H9 (cell line): ENCODE results near the gene CHCHD10. TPM values are rescaled to one million over a fixed set of nuclear protein-coding genes. Genes with fewer than 3 reads are reported as not detected.

Experiments
- DNase-seq: peaks from one replicate; pipeline ENCODE4 v3.0.0-alpha.2; 2017
- H2AFZ ChIP-seq: one replicate; pipeline ENCODE4 v1.6.1; 2013; ENCODE audit warnings: mild to moderate bottlenecking, low read length, control low read depth, moderate library complexity
- H2AK5ac ChIP-seq: 2 replicates; pipeline ENCODE4 v1.6.1; 2013; ENCODE audit warnings: low read length, control low read depth, mixed read lengths; ENCODE audit not compliant: insufficient read length
- H2BK120ac ChIP-seq: one replicate; pipeline ENCODE4 v1.6.1; 2013; ENCODE audit warnings: low read depth, mild to moderate bottlenecking, low read length, control low read depth, inconsistent platforms; ENCODE audit not compliant: poor library complexity, severe bottlenecking
- H2BK12ac ChIP-seq: 2 replicates; pipeline ENCODE4 v1.6.1; 2013; ENCODE audit warnings: low read length, control low read depth, mixed read lengths, low read depth; ENCODE audit not compliant: insufficient read length
- H2BK15ac ChIP-seq: 2 replicates; pipeline ENCODE4 v1.6.1; 2013; ENCODE audit warnings: low read depth, low read length, control low read depth
- H2BK20ac ChIP-seq: one replicate; pipeline ENCODE4 v1.6.1; 2013; ENCODE audit warnings: low read depth, mild to moderate bottlenecking, low read length, control low read depth, inconsistent platforms; ENCODE audit not compliant: poor library complexity, severe bottlenecking
- H2BK5ac ChIP-seq: 2 replicates; pipeline ENCODE4 v1.6.1; 2013; ENCODE audit warnings: low read length, control low read depth, mixed read lengths; ENCODE audit not compliant: insufficient read length
- H3K14ac ChIP-seq: 2 replicates; pipeline ENCODE4 v1.6.1; 2013; ENCODE audit warnings: low read length, control low read depth; ENCODE audit not compliant: insufficient read depth
- H3K18ac ChIP-seq: 2 replicates; pipeline ENCODE4 v1.6.1; 2013; ENCODE audit warnings: low read depth, mild to moderate bottlenecking, mixed read lengths, low read length, control low read depth; ENCODE audit not compliant: insufficient read length
- H3K23ac ChIP-seq: 2 replicates; pipeline ENCODE4 v1.6.1; 2013; ENCODE audit warnings: low read length, control low read depth, mixed read lengths, low read depth; ENCODE audit not compliant: insufficient read length
- H3K23me2 ChIP-seq: 2 replicates; pipeline ENCODE4 v1.6.1; 2013; ENCODE audit warnings: low read depth, mild to moderate bottlenecking, mixed read lengths, low read length, control low read depth; ENCODE audit not compliant: insufficient read length, poor library complexity, severe bottlenecking
- H3K27ac ChIP-seq: 2 replicates; pipeline ENCODE4 v1.5.1; 2013; ENCODE audit warnings: low read length, control low read depth, mixed read lengths, low read depth; ENCODE audit not compliant: insufficient read length
- H3K27me3 ChIP-seq: 2 replicates; pipeline ENCODE4 v1.6.1; 2013; ENCODE audit warnings: low read length, control low read depth, inconsistent platforms; ENCODE audit not compliant: insufficient read depth
- H3K4ac ChIP-seq: 2 replicates; pipeline ENCODE4 v1.6.1; 2013; ENCODE audit warnings: low read depth, mild to moderate bottlenecking, control low read depth, inconsistent platforms, low read length, moderate library complexity
- H3K4me1 ChIP-seq: 2 replicates; pipeline ENCODE4 v1.6.1; 2013; ENCODE audit warnings: low read length, control low read depth, inconsistent platforms; ENCODE audit not compliant: insufficient read depth
- H3K4me2 ChIP-seq: 2 replicates; pipeline ENCODE4 v1.6.1; 2013; ENCODE audit warnings: low read length, control low read depth, mixed read lengths; ENCODE audit not compliant: insufficient read length, insufficient read depth
- H3K56ac ChIP-seq: 2 replicates; pipeline ENCODE4 v1.6.1; 2013; ENCODE audit warnings: low read depth, mild to moderate bottlenecking, mixed read lengths, low read length, control low read depth; ENCODE audit not compliant: insufficient read length
- H3K79me1 ChIP-seq: 2 replicates; pipeline ENCODE4 v1.6.1; 2013; ENCODE audit warnings: low read depth, mild to moderate bottlenecking, moderate library complexity, low read length, control low read depth, inconsistent platforms; ENCODE audit not compliant: insufficient read depth, poor library complexity, severe bottlenecking
- H3K79me2 ChIP-seq: 2 replicates; pipeline ENCODE4 v1.6.1; 2013; ENCODE audit warnings: low read length, control low read depth, inconsistent platforms; ENCODE audit not compliant: insufficient read depth
- H3K9ac ChIP-seq: 2 replicates; pipeline ENCODE4 v1.6.1; 2013; ENCODE audit warnings: low read length, control low read depth, mixed read lengths; ENCODE audit not compliant: insufficient read length; ENCODE audit errors: extremely low read depth
- H3K9me3 ChIP-seq: one replicate; pipeline ENCODE4 v1.6.1; 2013; ENCODE audit warnings: low read depth, low read length, inconsistent platforms; ENCODE audit not compliant: control insufficient read depth
- H3T11ph ChIP-seq: one replicate; pipeline ENCODE4 v1.6.1; 2013; ENCODE audit warnings: mild to moderate bottlenecking, low read length, control low read depth, inconsistent platforms
- H4K20me1 ChIP-seq: one replicate; pipeline ENCODE4 v1.6.1; 2013; ENCODE audit not compliant: control insufficient read depth, insufficient read length, insufficient read depth
- H4K5ac ChIP-seq: 2 replicates; pipeline ENCODE4 v1.6.1; 2013; ENCODE audit warnings: low read depth, mild to moderate bottlenecking, mixed read lengths, low read length, control low read depth; ENCODE audit not compliant: insufficient read length
- H4K8ac ChIP-seq: replicated peaks from 2 replicates; pipeline ENCODE4 v1.6.1; 2013; ENCODE audit warnings: low read length, control low read depth, mixed read lengths, low read depth; ENCODE audit not compliant: insufficient read length
- H4K91ac ChIP-seq: 2 replicates; pipeline ENCODE4 v1.6.1; 2013; ENCODE audit warnings: low read depth, mild to moderate bottlenecking, moderate library complexity, mixed read lengths, low read length, control low read depth; ENCODE audit not compliant: insufficient read length
- H3K27ac Mint-ChIP-seq, 3 experiments: 2 replicates in 2 of 3; 3 replicates in 1 of 3; pipeline ENCODE4 v1.8.0; 2020 to 2021; ENCODE audit warnings: mixed read lengths in 3 of 3, mild to moderate bottlenecking in 1 of 3, moderate library complexity in 1 of 3
- H3K27me3 Mint-ChIP-seq: 2 replicates; pipeline ENCODE4 v1.8.0; 2021; ENCODE audit warnings: low read depth, mild to moderate bottlenecking, moderate library complexity, mixed read lengths
- H3K36me3 Mint-ChIP-seq, 3 experiments: 2 replicates in 2 of 3; 3 replicates in 1 of 3; pipeline ENCODE4 v1.8.0; 2020 to 2021; ENCODE audit warnings: low read depth in 3 of 3, mixed read lengths in 3 of 3; ENCODE audit not compliant: insufficient read depth in 1 of 3
- H3K4me1 Mint-ChIP-seq, 2 experiments: 2 replicates each; pipeline ENCODE4 v1.8.0; 2020; ENCODE audit warnings: mixed read lengths in 2 of 2
- H3K4me3 Mint-ChIP-seq, 2 experiments: 2 replicates in 1 of 2; 3 replicates in 1 of 2; pipeline ENCODE4 v1.8.0; 2020 to 2021; ENCODE audit warnings: mild to moderate bottlenecking in 2 of 2, mixed read lengths in 2 of 2, moderate library complexity in 1 of 2
- H3K9me3 Mint-ChIP-seq, 2 experiments: 2 replicates in 1 of 2; 3 replicates in 1 of 2; pipeline ENCODE4 v1.8.0; 2020; ENCODE audit warnings: mild to moderate bottlenecking in 2 of 2, mixed read lengths in 2 of 2, moderate library complexity in 1 of 2
- CTCF ChIP-seq: fragments of 200-600 bp; sonication (generic); conservative IDR thresholded peaks from 3 replicates; pipeline ENCODE4 v1.8.0; 2021; ENCODE audit warnings: antibody characterized with exemption, mild to moderate bottlenecking
- whole genome bisulfite sequencing: extraction: QIAGEN DNeasy Blood & Tissue Kit; methylation state at CpG from one replicate; pipeline ENCODE4 v1.1.7; 2013; ENCODE audit warnings: missing lambda C conversion rate, low lambda C conversion rate, mixed read lengths; ENCODE audit not compliant: insufficient read length; ENCODE audit errors: extremely low coverage; 5-methylcytosine and 5-hydroxymethylcytosine counted together
- total RNA-seq: library from RNA; stranded (reverse); gene quantifications from 2 replicates; pipeline ENCODE4 v1.2.1, GENCODE V29; 2021

The CHCHD10 gene
- total RNA-seq, 1 experiment from 2014 or later: 53.7 TPM

GRCh38 chr22:23773483-23774113 is 5.8 kb upstream of the CHCHD10 start:
- Histone ChIP-seq H2BK120ac (no peak overlapping the region), H2AFZ (no peak overlapping the region)

More at GRCh38 chr22:23773483-23774113, 5.8 kb upstream of the CHCHD10 start:
- no peak overlapping the region for H2BK20ac ChIP-seq
- no peak overlapping the region for H4K5ac ChIP-seq
- no peak overlapping the region for H4K8ac ChIP-seq
- peak overlapping the region; percentile 79 for H3K4me2 ChIP-seq
- H3K56ac ChIP-seq: no peak overlapping the region
- no peak overlapping the region for H2BK12ac ChIP-seq
- H2BK15ac ChIP-seq: no peak overlapping the region
- H3K18ac ChIP-seq: no peak overlapping the region
- no peaks in the 10 kb centered on the region for H3K79me1 ChIP-seq
- H3T11ph ChIP-seq: no peak overlapping the region
- peaks cover 15% of the 10 kb centered on the region; the same call in 1 of the 2 replicates for H3K27me3 ChIP-seq
- H3K23ac ChIP-seq: no peak overlapping the region
- H3K27ac Mint-ChIP-seq: no peak overlapping the region
- H4K20me1 ChIP-seq: no peaks in the 10 kb centered on the region
- no peaks in the 10 kb centered on the region for H3K9me3 ChIP-seq
- no CpG with 5 or more reads among the region's 7 CpGs for WGBS
- H3K79me2 ChIP-seq: no peaks in the 10 kb centered on the region
- H2BK5ac ChIP-seq: no peak overlapping the region
- no peak for TF ChIP-seq CTCF
- H3K4me3 Mint-ChIP-seq: peak overlapping the region; percentile 69 to 80
- no peaks in the 10 kb centered on the region; the same call in 1 of the 2 replicates for H3K4me1 ChIP-seq
- H3K23me2 ChIP-seq: peaks cover 6% of the 10 kb centered on the region
- no peak overlapping the region for H3K9ac ChIP-seq
- no peak overlapping the region for H3K4ac ChIP-seq
- H3K4me1 Mint-ChIP-seq: peaks cover 14 to 35% of the 10 kb centered on the region in 2 experiments
- H3K9me3 Mint-ChIP-seq: no peaks in the 10 kb centered on the region
- no peak overlapping the region for H2AK5ac ChIP-seq
- no peak overlapping the region for H4K91ac ChIP-seq
- no peaks in the 10 kb centered on the region; a peak in 1 of 7 replicates for H3K36me3 Mint-ChIP-seq
- H3K27ac ChIP-seq: no peak overlapping the region
- DNase-seq: no peak
- no peak overlapping the region for H3K14ac ChIP-seq
- H3K27me3 Mint-ChIP-seq: peaks cover 61% of the 10 kb centered on the region
